Right atrium auricular region (tissue), 2 donors: Measurements from ENCODE around the gene INSL3. TPM values are rescaled to one million over a fixed set of nuclear protein-coding genes. Genes with fewer than 3 reads are reported as not detected.

Experiments used
- DNase-seq: peaks from one replicate; pipeline ENCODE4 v3.0.0-alpha.2; 2019; ENCODE audit warnings: low spot score
- H3K27ac ChIP-seq, 2 donors: fragments of 200-600 bp; sonication (generic); 1 replicate in 1 of 2; 2 replicates in 1 of 2; pipeline ENCODE4 v1.5.1; 2016 to 2019
- H3K27me3 ChIP-seq, 2 donors: fragments of 200-600 bp; sonication (generic); one replicate each; pipeline versions ENCODE4 v1.5.1 to v1.6.0; 2017 to 2019
- H3K36me3 ChIP-seq: fragments of 200-600 bp; sonication (generic); one replicate; pipeline ENCODE4 v1.5.1; 2016
- H3K4me1 ChIP-seq, 2 donors: fragments of 200-600 bp; sonication (generic); one replicate each; pipeline versions ENCODE4 v1.5.1 to v1.6.0; 2017 to 2019
- H3K4me3 ChIP-seq, 2 donors: fragments of 200-600 bp; sonication (generic); 1 replicate in 1 of 2; 2 replicates in 1 of 2; pipeline ENCODE4 v1.5.1; 2017 to 2019; ENCODE audit warnings: mild to moderate bottlenecking in 1 of 2, moderate library complexity in 1 of 2
- H3K9me3 ChIP-seq, 2 donors: fragments of 200-600 bp; sonication (generic); one replicate each; pipeline ENCODE4 v1.5.1; 2019
- CTCF ChIP-seq, 2 donors: fragments of 200-600 bp; sonication (generic); IDR thresholded peaks; one replicate each; pipeline ENCODE4 v1.5.1; 2019; ENCODE audit warnings: antibody characterized with exemption in 2 of 2
- total RNA-seq, 2 donors: library from RNA; depleted of rRNA; stranded (reverse); fragments of >200 nt; gene quantifications; one replicate each; pipeline ENCODE4 v1.1.0, GENCODE V29; 2016

The INSL3 gene
- total RNA-seq, 2 donors from 2014 or later: not detected

- no peak for DNase-seq
- Histone ChIP-seq H3K9me3 (no peaks in the 10 kb centered on the region), H3K27me3 (peaks cover 8 to 15% of the 10 kb centered on the region in 2 donors), H3K4me3 (no peak overlapping the region), H3K27ac (no peak overlapping the region), H3K36me3 (no peaks in the 10 kb centered on the region), H3K4me1 (peaks cover 0 to 8% of the 10 kb centered on the region in 2 donors)
- no peak for TF ChIP-seq CTCF (IDR thresholded peaks at IDR 0.05)
Measured at GRCh38 chr19:17796013-17796837, 25.1 kb downstream of the INSL3 start.

GRCh38 chr19:17795495-17795856, 25.8 kb downstream of the INSL3 start:
- Histone ChIP-seq H3K4me1 (peaks cover 0 to 8% of the 10 kb centered on the region in 2 donors), H3K27ac (no peak overlapping the region), H3K36me3 (no peaks in the 10 kb centered on the region), H3K9me3 (no peaks in the 10 kb centered on the region), H3K4me3 (no peak overlapping the region), H3K27me3 (peaks cover 8 to 15% of the 10 kb centered on the region in 2 donors)
- DNase-seq: no peak
- no peak for TF ChIP-seq CTCF (IDR thresholded peaks at IDR 0.05)

GRCh38 chr19:17794731-17795494, 26.4 kb downstream of the INSL3 start, which contains the start of gene B3GNT3:
B3GNT3 (plus strand) TSS chr19:17795138; CDS start chr19:17807808, 12,670 bp downstream.
- Histone ChIP-seq H3K27ac (no peak within 1 kb of the TSS), H3K4me1 (peaks cover 0 to 8% of the 10 kb centered on the region in 2 donors), H3K36me3 (no peaks in the 10 kb centered on the region), H3K4me3 (no peak within 1 kb of the TSS), H3K27me3 (peaks cover 8 to 15% of the 10 kb centered on the region in 2 donors), H3K9me3 (no peaks in the 10 kb centered on the region)
- DNase-seq: no peak
- TF ChIP-seq CTCF (IDR thresholded peaks at IDR 0.05): no peak

GRCh38 chr19:17794412-17794730, 26.9 kb downstream of the INSL3 start:
- Histone ChIP-seq H3K36me3 (no peaks in the 10 kb centered on the region), H3K4me1 (peaks cover 0 to 8% of the 10 kb centered on the region in 2 donors), H3K27me3 (peaks cover 8 to 15% of the 10 kb centered on the region in 2 donors), H3K27ac (no peak overlapping the region), H3K4me3 (no peak overlapping the region), H3K9me3 (no peaks in the 10 kb centered on the region)
- no peak for DNase-seq
- TF ChIP-seq CTCF (IDR thresholded peaks at IDR 0.05): no peak

- Histone ChIP-seq H3K9me3 (no peaks in the 10 kb centered on the region), H3K4me3 (no peak overlapping the region), H3K36me3 (no peaks in the 10 kb centered on the region), H3K27ac (no peak overlapping the region), H3K27me3 (peaks cover 8 to 10% of the 10 kb centered on the region in 2 donors), H3K4me1 (peaks cover 0 to 6% of the 10 kb centered on the region in 2 donors)
- TF ChIP-seq CTCF (IDR thresholded peaks at IDR 0.05): no peak
- DNase-seq: no peak
Measured at GRCh38 chr19:17790059-17790780, 31.1 kb downstream of the INSL3 start.
